HL-60 (cell line): ENCODE data around the gene HTR7.

Experiments used
- DNase-seq, 2 experiments: peaks; one replicate each; pipeline ENCODE4 v3.0.0-alpha.2; 2010 to 2020; ENCODE audit warnings: low read depth in 1 of 2, low spot score in 1 of 2
- H3K27ac ChIP-seq: fragments of 250-450 bp; sonication (Bioruptor Pico); replicated peaks from 2 replicates; pipeline ENCODE4 v1.5.1; 2020; ENCODE audit warnings: mild to moderate bottlenecking, moderate library complexity
- H3K27me3 ChIP-seq: fragments of 250-450 bp; sonication (Bioruptor Pico); 2 replicates; pipeline ENCODE4 v1.5.1; 2021; ENCODE audit warnings: mild to moderate bottlenecking, moderate library complexity; ENCODE audit not compliant: insufficient read depth, poor library complexity, severe bottlenecking
- H3K4me3 ChIP-seq: replicated peaks from 2 replicates; pipeline ENCODE4 v1.5.1; 2011; ENCODE audit warnings: mild to moderate bottlenecking, control low read depth, low read length; ENCODE audit not compliant: insufficient read depth
- CTCF ChIP-seq: IDR thresholded peaks from one replicate; pipeline ENCODE4 v1.5.1; 2011; ENCODE audit warnings: low read length, control low read depth, inconsistent platforms; ENCODE audit not compliant: insufficient read depth
- GABPA ChIP-seq: IDR thresholded peaks from 2 replicates; pipeline ENCODE4 v1.6.1; 2012; ENCODE audit warnings: low read depth
- POLR2AphosphoS5 ChIP-seq: IDR thresholded peaks from 2 replicates; pipeline ENCODE4 v1.6.1; 2012; ENCODE audit warnings: low read depth
- REST ChIP-seq: IDR thresholded peaks from 2 replicates; pipeline ENCODE4 v1.6.1; 2012; ENCODE audit warnings: low read depth; ENCODE audit not compliant: insufficient replicate concordance
- SPI1 ChIP-seq: IDR thresholded peaks from 2 replicates; pipeline ENCODE4 v1.6.1; 2012; ENCODE audit warnings: low read depth, mild to moderate bottlenecking, borderline replicate concordance

Gene HTR7

GRCh38 chr10:90798482-90798881, 59.4 kb downstream of the HTR7 start:
- H3K27ac ChIP-seq, result no peak overlapping the region
- no peak for TF ChIP-seq POLR2AphosphoS5
- no peak for TF ChIP-seq CTCF
- TF ChIP-seq SPI1, result no peak
- no peak for TF ChIP-seq REST
- TF ChIP-seq GABPA, result no peak
- no peak overlapping the region for H3K4me3 ChIP-seq
- no peak for DNase-seq
- H3K27me3 ChIP-seq, result no peaks in the 10 kb centered on the region

- no peak for TF ChIP-seq POLR2AphosphoS5
- TF ChIP-seq REST, result no peak
- TF ChIP-seq GABPA, result no peak
- TF ChIP-seq SPI1, result no peak
- no peak for TF ChIP-seq CTCF
- no peak for DNase-seq
- H3K27me3 ChIP-seq, result peaks cover 5% of the 10 kb centered on the region
These were observed 67.4 kb downstream of the HTR7 start for GRCh38 chr10:90790422-90790821.

GRCh38 chr10:90788968-90789367, 68.9 kb downstream of the HTR7 start:
- Histone ChIP-seq H3K4me3 (no peak overlapping the region), H3K27me3 (peaks cover 5% of the 10 kb centered on the region), H3K27ac (no peak overlapping the region)
- no peak for DNase-seq
- TF ChIP-seq REST (no peak), SPI1 (no peak), POLR2AphosphoS5 (no peak), CTCF (no peak), GABPA (no peak)

More at GRCh38 chr10:90790422-90790821, 67.4 kb downstream of the HTR7 start:
- Histone ChIP-seq H3K27ac (no peak overlapping the region), H3K4me3 (no peak overlapping the region)
